ENCODE data around the gene DCAF8. TPM values are rescaled to one million over a fixed set of nuclear protein-coding genes. Genes with fewer than 3 reads are reported as not detected.

DCAF8 gene
- polyA plus RNA-seq, 2 donors: 47.8 to 55.0 TPM

DNA sequence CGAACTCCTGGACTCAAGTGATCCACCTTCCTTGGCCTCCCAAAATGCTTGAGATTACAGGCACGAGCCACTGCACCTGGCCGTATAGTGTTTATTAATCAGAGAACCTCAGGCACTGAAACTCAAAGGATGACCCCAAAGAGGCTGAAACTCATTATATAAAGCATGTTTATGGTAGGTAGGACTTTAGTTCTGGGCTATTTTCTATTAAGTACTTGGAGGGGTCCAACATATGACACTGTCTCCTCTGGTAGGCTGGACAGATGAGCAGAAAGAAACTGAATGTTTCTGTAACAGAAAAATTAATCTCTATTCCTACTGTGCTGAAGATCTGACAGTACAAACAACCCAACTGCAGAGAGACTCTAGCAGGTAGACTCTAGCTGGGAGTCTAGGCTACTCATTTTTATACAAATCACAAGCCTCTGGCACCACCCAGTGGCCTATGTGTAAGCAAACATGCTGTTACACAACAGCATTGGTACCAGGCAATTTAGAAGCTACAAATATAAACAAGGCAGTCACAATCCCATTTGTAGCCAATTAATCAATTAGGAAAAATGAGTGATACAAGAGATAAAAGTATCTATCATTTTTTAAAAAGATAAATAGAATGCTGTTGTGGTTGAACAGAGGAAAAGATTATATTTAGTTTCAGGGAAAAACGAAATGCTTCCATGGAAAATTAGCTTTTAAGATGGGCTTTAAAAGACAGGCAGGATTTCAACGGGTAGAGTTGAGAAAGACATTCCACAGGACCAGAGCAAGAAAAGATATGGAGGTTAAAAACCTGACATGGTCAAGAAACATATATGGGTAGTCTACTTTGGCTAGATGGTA lies 10.4 kb downstream of the DCAF8 start:
- Histone ChIP-seq H3K27ac (ENCODE audit: low read depth in 2 of 2, low read length in 1 of 2) (no peak overlapping the region), H3K27me3 (ENCODE audit: control insufficient read depth in 1 of 2, insufficient read depth in 2 of 2, low read length in 2 of 2) (no peaks in the 10 kb centered on the region)

DNA sequence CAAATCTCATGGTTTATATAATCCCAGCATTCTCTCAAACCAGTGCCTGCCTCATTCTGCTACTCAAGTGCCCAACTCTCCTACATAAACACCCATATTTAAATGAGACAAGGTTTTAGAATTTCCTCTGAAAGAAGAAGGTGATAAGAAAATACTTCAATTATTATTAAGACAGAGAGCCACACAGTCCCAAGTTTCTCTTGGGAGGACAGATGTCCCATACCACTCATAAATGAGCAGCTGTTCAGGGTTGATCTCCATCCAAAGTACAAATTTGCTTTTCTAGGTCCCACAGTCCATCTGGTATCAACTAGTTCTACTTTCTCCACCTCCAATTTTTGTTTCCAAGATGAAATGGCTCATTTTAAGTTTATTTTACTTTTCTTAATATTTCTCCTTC lies 11.3 kb downstream of the DCAF8 start:
- Histone ChIP-seq H3K36me3 (ENCODE audit: control insufficient read depth in 2 of 2, insufficient read depth in 2 of 2, low read length in 1 of 2) (no peaks in the 10 kb centered on the region), H3K9me3 (ENCODE audit: control insufficient read depth in 2 of 2, insufficient read depth in 1 of 2, low read depth in 1 of 2, low read length in 1 of 2) (no peaks in the 10 kb centered on the region), H3K27me3 (ENCODE audit: control insufficient read depth in 1 of 2, insufficient read depth in 2 of 2, low read length in 2 of 2) (no peaks in the 10 kb centered on the region), H3K27ac (ENCODE audit: low read depth in 2 of 2, low read length in 1 of 2) (no peak overlapping the region), H3K4me3 (ENCODE audit: low read depth in 1 of 2, low read length in 2 of 2) (no peak overlapping the region), H3K4me1 (ENCODE audit: control insufficient read depth in 2 of 2, insufficient read depth in 2 of 2, low read length in 1 of 2) (no peaks in the 10 kb centered on the region)

More for the DNA sequence above, 10.4 kb downstream of the DCAF8 start:
- Histone ChIP-seq H3K4me1 (ENCODE audit: control insufficient read depth in 2 of 2, insufficient read depth in 2 of 2, low read length in 1 of 2) (no peaks in the 10 kb centered on the region), H3K9me3 (ENCODE audit: control insufficient read depth in 2 of 2, insufficient read depth in 1 of 2, low read depth in 1 of 2, low read length in 1 of 2) (no peaks in the 10 kb centered on the region), H3K36me3 (ENCODE audit: control insufficient read depth in 2 of 2, insufficient read depth in 2 of 2, low read length in 1 of 2) (no peaks in the 10 kb centered on the region), H3K4me3 (ENCODE audit: low read depth in 1 of 2, low read length in 2 of 2) (no peak overlapping the region)
- WGBS, 2 donors: 74 to 76% methylated on average over 5 of the region's 5 CpGs

DNA sequence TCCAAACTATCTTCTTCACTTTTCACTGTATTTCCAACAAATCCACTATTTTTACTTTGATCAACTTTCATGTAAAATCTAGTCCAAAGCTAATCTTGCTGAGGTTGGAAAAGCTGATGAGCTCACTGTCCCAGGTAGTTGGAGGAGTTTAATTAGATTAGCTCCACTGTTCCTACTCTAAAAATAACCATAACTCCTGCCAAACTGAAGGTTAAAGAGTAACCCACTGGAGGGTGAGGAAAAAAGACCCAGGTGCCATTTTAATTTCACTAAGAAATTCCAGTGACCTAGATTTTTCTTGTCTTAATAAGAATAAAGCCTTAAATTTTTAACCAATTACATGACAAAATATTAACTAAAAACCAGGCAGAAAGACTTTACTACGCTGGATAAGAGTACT lies 15.3 kb downstream of the DCAF8 start:
- Histone ChIP-seq H3K4me3 (ENCODE audit: low read depth in 1 of 2, low read length in 2 of 2) (no peak overlapping the region), H3K36me3 (ENCODE audit: control insufficient read depth in 2 of 2, insufficient read depth in 2 of 2, low read length in 1 of 2) (peaks cover 0 to 2% of the 10 kb centered on the region in 2 donors), H3K9me3 (ENCODE audit: control insufficient read depth in 2 of 2, insufficient read depth in 1 of 2, low read depth in 1 of 2, low read length in 1 of 2) (no peaks in the 10 kb centered on the region), H3K27ac (ENCODE audit: low read depth in 2 of 2, low read length in 1 of 2) (no peak overlapping the region), H3K4me1 (ENCODE audit: control insufficient read depth in 2 of 2, insufficient read depth in 2 of 2, low read length in 1 of 2) (no peaks in the 10 kb centered on the region), H3K27me3 (ENCODE audit: control insufficient read depth in 1 of 2, insufficient read depth in 2 of 2, low read length in 2 of 2) (no peaks in the 10 kb centered on the region)
- 93 to 97% methylated on average over 1 of the region's 1 CpG for WGBS, 2 donors

DNA sequence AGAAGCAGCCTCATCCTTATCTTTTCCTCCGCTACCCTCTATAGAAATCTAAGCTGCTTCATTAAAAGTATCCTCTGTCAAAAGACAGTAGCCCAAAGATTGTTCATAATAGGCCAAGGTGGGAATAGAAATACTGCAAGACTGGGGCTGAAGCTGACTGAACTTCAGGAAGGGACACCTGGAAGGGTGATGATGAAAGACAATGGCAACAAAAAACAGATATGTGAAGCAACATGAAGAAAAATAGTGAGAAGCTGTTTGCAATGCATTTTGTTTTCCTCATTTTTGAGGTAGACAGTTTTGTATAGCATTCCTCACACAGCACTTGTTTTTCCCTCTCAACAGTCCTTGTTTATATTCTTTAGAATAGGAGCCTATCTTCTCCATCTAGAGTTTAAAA lies 16.9 kb downstream of the DCAF8 start:
- no peaks in the 10 kb centered on the region for H3K4me1 ChIP-seq (ENCODE audit: control insufficient read depth in 2 of 2, insufficient read depth in 2 of 2, low read length in 1 of 2)
- no peaks in the 10 kb centered on the region for H3K27me3 ChIP-seq (ENCODE audit: control insufficient read depth in 1 of 2, insufficient read depth in 2 of 2, low read length in 2 of 2)
- peaks cover 0 to 2% of the 10 kb centered on the region in 2 donors for H3K36me3 ChIP-seq (ENCODE audit: control insufficient read depth in 2 of 2, insufficient read depth in 2 of 2, low read length in 1 of 2)
- WGBS, 2 donors: 90 to 93% methylated on average over 1 of the region's 1 CpG
- H3K27ac ChIP-seq (ENCODE audit: low read depth in 2 of 2, low read length in 1 of 2): no peak overlapping the region
- H3K9me3 ChIP-seq (ENCODE audit: control insufficient read depth in 2 of 2, insufficient read depth in 1 of 2, low read depth in 1 of 2, low read length in 1 of 2): no peaks in the 10 kb centered on the region
- H3K4me3 ChIP-seq (ENCODE audit: low read depth in 1 of 2, low read length in 2 of 2): no peak overlapping the region

DNA sequence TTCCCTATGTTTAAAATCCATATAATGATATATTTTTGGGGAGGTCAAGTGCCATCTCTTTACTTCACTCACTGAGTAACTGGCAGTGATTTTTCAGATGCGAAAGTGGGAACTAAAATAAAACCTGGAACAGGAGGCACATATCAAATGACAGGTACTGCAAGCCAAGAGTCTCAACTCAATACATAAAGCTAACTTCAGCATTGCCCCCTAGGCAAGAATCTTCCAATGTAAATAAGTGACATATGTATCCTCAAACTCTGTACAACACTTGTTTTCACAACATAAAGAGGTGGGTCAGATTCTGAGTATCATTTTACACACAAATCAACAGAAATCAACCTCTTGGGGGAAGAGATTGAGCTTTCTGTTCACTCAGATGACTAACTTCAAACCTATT lies 18.1 kb downstream of the DCAF8 start:
- H3K27me3 ChIP-seq (ENCODE audit: control insufficient read depth in 1 of 2, insufficient read depth in 2 of 2, low read length in 2 of 2): no peaks in the 10 kb centered on the region
- H3K4me1 ChIP-seq (ENCODE audit: control insufficient read depth in 2 of 2, insufficient read depth in 2 of 2, low read length in 1 of 2): no peaks in the 10 kb centered on the region
- H3K27ac ChIP-seq (ENCODE audit: low read depth in 2 of 2, low read length in 1 of 2): no peak overlapping the region
- 62 to 80% methylated on average over 1 of the region's 1 CpG for whole genome bisulfite sequencing, 2 donors
- H3K4me3 ChIP-seq (ENCODE audit: low read depth in 1 of 2, low read length in 2 of 2): no peak overlapping the region
- H3K9me3 ChIP-seq (ENCODE audit: control insufficient read depth in 2 of 2, insufficient read depth in 1 of 2, low read depth in 1 of 2, low read length in 1 of 2): no peaks in the 10 kb centered on the region
- peaks cover 8 to 12% of the 10 kb centered on the region in 2 donors for H3K36me3 ChIP-seq (ENCODE audit: control insufficient read depth in 2 of 2, insufficient read depth in 2 of 2, low read length in 1 of 2)

DNA sequence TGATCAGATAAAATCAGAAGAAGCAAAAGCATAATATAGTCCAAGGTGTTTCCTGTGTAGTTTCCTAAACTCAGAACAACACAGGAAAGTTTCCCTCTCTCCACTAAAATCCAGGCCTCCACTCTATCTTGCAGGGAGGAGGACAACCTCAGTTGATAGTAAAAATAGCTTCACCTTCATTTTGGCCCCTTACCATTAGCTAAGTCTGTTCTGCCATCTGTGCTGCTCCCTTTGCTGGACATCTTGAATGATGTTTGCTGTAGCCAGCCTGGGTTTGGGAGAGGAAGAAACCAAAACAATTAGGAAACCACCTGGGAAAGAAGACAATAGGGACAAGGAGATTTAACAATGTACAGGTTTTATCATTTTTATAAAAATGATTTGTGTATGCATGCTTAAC lies 18.6 kb downstream of the DCAF8 start:
- no peak overlapping the region for H3K27ac ChIP-seq (ENCODE audit: low read depth in 2 of 2, low read length in 1 of 2)
- H3K36me3 ChIP-seq (ENCODE audit: control insufficient read depth in 2 of 2, insufficient read depth in 2 of 2, low read length in 1 of 2): peaks cover 9 to 13% of the 10 kb centered on the region in 2 donors
- H3K4me3 ChIP-seq (ENCODE audit: low read depth in 1 of 2, low read length in 2 of 2): no peak overlapping the region
- H3K4me1 ChIP-seq (ENCODE audit: control insufficient read depth in 2 of 2, insufficient read depth in 2 of 2, low read length in 1 of 2): no peaks in the 10 kb centered on the region
- H3K9me3 ChIP-seq (ENCODE audit: control insufficient read depth in 2 of 2, insufficient read depth in 1 of 2, low read depth in 1 of 2, low read length in 1 of 2): no peaks in the 10 kb centered on the region
- no peaks in the 10 kb centered on the region for H3K27me3 ChIP-seq (ENCODE audit: control insufficient read depth in 1 of 2, insufficient read depth in 2 of 2, low read length in 2 of 2)

DNA sequence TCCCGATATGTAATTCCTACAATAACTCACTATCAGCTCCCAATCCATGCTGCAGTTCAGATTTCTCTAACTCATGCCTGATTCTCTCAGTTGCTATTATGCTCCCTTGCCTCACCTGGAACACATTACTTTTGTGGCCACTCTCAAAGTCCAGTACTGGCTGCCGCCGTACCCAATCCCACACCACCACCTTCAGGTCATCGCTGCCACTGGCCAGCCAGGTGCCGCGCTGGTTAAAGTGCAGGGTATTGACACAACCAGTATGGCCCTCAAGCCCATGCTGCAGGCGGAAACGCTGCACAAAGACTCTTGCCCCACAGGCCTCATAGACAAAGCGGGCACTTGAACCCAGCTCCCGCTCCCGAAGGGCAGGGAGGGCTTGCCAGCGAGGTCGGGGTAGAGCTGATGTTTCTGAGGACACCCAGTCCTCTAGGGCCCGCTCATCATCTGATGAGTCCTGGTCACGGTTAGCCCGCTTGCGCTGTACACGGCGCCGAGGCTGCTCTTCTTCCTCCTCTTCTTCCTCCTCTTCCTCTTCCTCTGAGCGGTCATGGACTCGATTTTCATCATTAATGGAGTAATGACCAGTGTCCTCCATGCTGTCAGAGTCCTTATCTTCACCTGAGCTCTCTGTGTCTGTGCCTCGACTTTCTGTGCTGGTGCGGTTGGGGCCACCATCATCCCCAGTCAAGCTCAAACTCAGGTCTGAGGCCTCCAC lies 22.6 kb downstream of the DCAF8 start:
- H3K4me1 ChIP-seq (ENCODE audit: control insufficient read depth in 2 of 2, insufficient read depth in 2 of 2, low read length in 1 of 2): no peaks in the 10 kb centered on the region
- H3K27me3 ChIP-seq (ENCODE audit: control insufficient read depth in 1 of 2, insufficient read depth in 2 of 2, low read length in 2 of 2): no peaks in the 10 kb centered on the region
- peaks cover 17% of the 10 kb centered on the region in 2 donors for H3K36me3 ChIP-seq (ENCODE audit: control insufficient read depth in 2 of 2, insufficient read depth in 2 of 2, low read length in 1 of 2)
- no peaks in the 10 kb centered on the region for H3K9me3 ChIP-seq (ENCODE audit: control insufficient read depth in 2 of 2, insufficient read depth in 1 of 2, low read depth in 1 of 2, low read length in 1 of 2)
- H3K27ac ChIP-seq (ENCODE audit: low read depth in 2 of 2, low read length in 1 of 2): no peak overlapping the region
- H3K4me3 ChIP-seq (ENCODE audit: low read depth in 1 of 2, low read length in 2 of 2): no peak overlapping the region
- WGBS, 2 donors: 96% methylated on average over 24 of the region's 24 CpGs

DNA sequence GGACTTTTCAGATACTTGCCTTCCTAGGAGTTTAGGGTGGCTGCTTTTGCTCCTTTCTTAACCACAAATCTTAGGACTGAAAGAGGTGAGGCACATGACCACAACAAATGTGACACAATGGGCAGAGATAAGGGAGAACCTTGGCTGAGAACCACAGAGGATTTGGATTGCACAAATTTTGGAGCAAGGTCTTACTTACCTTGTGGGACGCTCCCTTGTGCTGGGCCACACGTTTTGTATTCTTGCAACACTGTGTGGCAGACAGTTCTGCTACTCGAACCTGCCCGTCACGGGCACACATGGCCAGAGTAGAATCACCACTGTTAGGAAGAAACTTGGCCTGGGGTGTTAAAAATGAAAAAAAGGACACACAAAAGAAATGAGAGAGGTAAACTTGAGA lies 23.9 kb downstream of the DCAF8 start:
- Histone ChIP-seq H3K27ac (ENCODE audit: low read depth in 2 of 2, low read length in 1 of 2) (no peak overlapping the region), H3K4me3 (ENCODE audit: low read depth in 1 of 2, low read length in 2 of 2) (no peak overlapping the region), H3K36me3 (ENCODE audit: control insufficient read depth in 2 of 2, insufficient read depth in 2 of 2, low read length in 1 of 2) (peaks cover 15 to 17% of the 10 kb centered on the region in 2 donors), H3K27me3 (ENCODE audit: control insufficient read depth in 1 of 2, insufficient read depth in 2 of 2, low read length in 2 of 2) (no peaks in the 10 kb centered on the region), H3K4me1 (ENCODE audit: control insufficient read depth in 2 of 2, insufficient read depth in 2 of 2, low read length in 1 of 2) (no peaks in the 10 kb centered on the region), H3K9me3 (ENCODE audit: control insufficient read depth in 2 of 2, insufficient read depth in 1 of 2, low read depth in 1 of 2, low read length in 1 of 2) (no peaks in the 10 kb centered on the region)
- WGBS, 2 donors: 89% methylated on average over 5 of the region's 5 CpGs

DNA sequence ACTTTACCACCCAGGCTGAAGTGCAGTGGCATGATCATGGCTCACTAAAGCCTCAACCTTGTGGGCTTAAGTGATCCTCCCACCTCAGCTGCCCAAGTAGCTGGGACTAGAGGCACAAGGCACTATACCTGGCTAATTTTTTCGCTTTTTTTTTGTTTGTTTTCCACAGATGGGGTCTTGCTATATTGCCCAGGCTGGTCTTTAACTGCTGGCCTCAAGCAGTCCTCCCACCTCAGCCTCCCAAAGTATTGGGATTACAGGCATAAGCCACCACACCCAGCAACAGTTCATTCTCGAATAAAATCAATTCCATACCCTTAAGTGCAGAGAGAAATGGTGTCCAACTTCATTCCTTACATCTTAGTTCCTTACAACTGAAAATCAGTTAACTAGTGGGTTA lies 24.8 kb downstream of the DCAF8 start:
- Histone ChIP-seq H3K9me3 (ENCODE audit: control insufficient read depth in 2 of 2, insufficient read depth in 1 of 2, low read depth in 1 of 2, low read length in 1 of 2) (no peaks in the 10 kb centered on the region), H3K4me3 (ENCODE audit: low read depth in 1 of 2, low read length in 2 of 2) (no peak overlapping the region), H3K27ac (ENCODE audit: low read depth in 2 of 2, low read length in 1 of 2) (no peak overlapping the region), H3K27me3 (ENCODE audit: control insufficient read depth in 1 of 2, insufficient read depth in 2 of 2, low read length in 2 of 2) (no peaks in the 10 kb centered on the region), H3K36me3 (ENCODE audit: control insufficient read depth in 2 of 2, insufficient read depth in 2 of 2, low read length in 1 of 2) (peaks cover 15 to 17% of the 10 kb centered on the region in 2 donors), H3K4me1 (ENCODE audit: control insufficient read depth in 2 of 2, insufficient read depth in 2 of 2, low read length in 1 of 2) (no peaks in the 10 kb centered on the region)
- 93 to 97% methylated on average over 2 of the region's 2 CpGs for WGBS, 2 donors

DNA sequence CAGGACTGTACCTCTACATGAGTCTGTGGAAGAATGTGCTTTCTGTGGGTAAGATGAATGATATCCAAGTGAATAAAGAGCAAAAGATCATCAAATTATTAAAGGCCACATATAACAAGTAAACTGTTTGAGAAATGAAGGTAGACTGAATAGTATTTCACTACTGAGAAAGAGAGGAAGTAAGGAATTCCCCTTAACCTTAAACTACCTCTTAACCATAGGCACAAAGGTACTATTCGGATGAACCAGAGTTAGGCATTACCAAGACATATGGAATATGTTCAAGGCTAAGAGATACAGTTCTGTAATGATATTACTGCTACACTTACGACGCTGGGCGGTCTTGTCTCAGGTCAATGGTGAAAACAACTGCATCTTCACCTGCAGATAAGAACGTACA lies 25.5 kb downstream of the DCAF8 start:
- H3K9me3 ChIP-seq (ENCODE audit: control insufficient read depth in 2 of 2, insufficient read depth in 1 of 2, low read depth in 1 of 2, low read length in 1 of 2): no peaks in the 10 kb centered on the region

More for the DNA sequence above, 25.5 kb downstream of the DCAF8 start:
- Histone ChIP-seq H3K27me3 (ENCODE audit: control insufficient read depth in 1 of 2, insufficient read depth in 2 of 2, low read length in 2 of 2) (no peaks in the 10 kb centered on the region), H3K4me3 (ENCODE audit: low read depth in 1 of 2, low read length in 2 of 2) (no peak overlapping the region), H3K4me1 (ENCODE audit: control insufficient read depth in 2 of 2, insufficient read depth in 2 of 2, low read length in 1 of 2) (no peaks in the 10 kb centered on the region), H3K27ac (ENCODE audit: low read depth in 2 of 2, low read length in 1 of 2) (no peak overlapping the region), H3K36me3 (ENCODE audit: control insufficient read depth in 2 of 2, insufficient read depth in 2 of 2, low read length in 1 of 2) (peaks cover 15 to 17% of the 10 kb centered on the region in 2 donors)
- 90% methylated on average over 5 of the region's 5 CpGs for WGBS, 2 donors
